Liver (tissue), 3 donors: Measurements from ENCODE around the gene C3orf20.

Experiments used
- ATF3 ChIP-seq: IDR thresholded peaks from 2 replicates; pipeline ENCODE4 v1.6.1; 2016; ENCODE audit warnings: antibody characterized with exemption
- CTCF ChIP-seq: fragments of 150-350 bp; IDR thresholded peaks from 2 replicates; pipeline ENCODE4 v1.5.1; 2017; ENCODE audit warnings: improper control_type of control experiment, low read depth, low read length; ENCODE audit not compliant: missing input control
- FOXA1 ChIP-seq: IDR thresholded peaks from 2 replicates; pipeline ENCODE4 v1.6.1; 2016; ENCODE audit warnings: antibody characterized with exemption
- GABPA ChIP-seq, 2 donors: IDR thresholded peaks in 1 of 2; conservative IDR thresholded peaks in 1 of 2; 2 replicates each; pipeline ENCODE4 v1.6.1; 2016; ENCODE audit warnings: antibody characterized with exemption in 2 of 2, mild to moderate bottlenecking in 1 of 2, moderate library complexity in 1 of 2
- HNF4A ChIP-seq, 2 donors: conservative IDR thresholded peaks; 2 replicates each; pipeline ENCODE4 v1.6.1; 2016; ENCODE audit warnings: antibody characterized with exemption in 2 of 2, mild to moderate bottlenecking in 2 of 2
- HNF4G ChIP-seq: IDR thresholded peaks from 2 replicates; pipeline ENCODE4 v1.6.1; 2016; ENCODE audit warnings: antibody characterized with exemption
- JUND ChIP-seq, 2 donors: IDR thresholded peaks; 2 replicates each; pipeline ENCODE4 v1.6.1; 2016; ENCODE audit warnings: antibody characterized with exemption in 2 of 2
- MAX ChIP-seq: IDR thresholded peaks from 2 replicates; pipeline ENCODE4 v1.6.1; 2016; ENCODE audit warnings: antibody characterized with exemption
- RAD21 ChIP-seq, 2 donors: IDR thresholded peaks; 2 replicates each; pipeline ENCODE4 v1.6.1; 2016; ENCODE audit warnings: antibody characterized with exemption in 2 of 2, mild to moderate bottlenecking in 2 of 2
- REST ChIP-seq: IDR thresholded peaks from 2 replicates; pipeline ENCODE4 v1.6.1; 2016; ENCODE audit warnings: antibody characterized with exemption, mild to moderate bottlenecking
- SP1 ChIP-seq: IDR thresholded peaks from 2 replicates; pipeline ENCODE4 v1.6.1; 2018; ENCODE audit warnings: antibody characterized with exemption, mild to moderate bottlenecking
- TAF1 ChIP-seq: conservative IDR thresholded peaks from 2 replicates; pipeline ENCODE4 v1.6.1; 2016; ENCODE audit warnings: antibody characterized with exemption, mild to moderate bottlenecking
- YY1 ChIP-seq: IDR thresholded peaks from 2 replicates; pipeline ENCODE4 v1.6.1; 2016; ENCODE audit warnings: antibody characterized with exemption, mild to moderate bottlenecking
- ZBTB33 ChIP-seq: IDR thresholded peaks from 2 replicates; pipeline ENCODE4 v1.6.1; 2016; ENCODE audit warnings: antibody characterized with exemption
- donor health status: healthy.
- donor health status: healthy.

- TF ChIP-seq ATF3 (no peak), GABPA (IDR thresholded peaks at IDR 0.05 in 1 of 2, conservative IDR thresholded peaks at IDR 0.05 in 1 of 2) (no peak), CTCF (no peak), REST (no peak), ZBTB33 (no peak), HNF4G (no peak), TAF1 (no peak), FOXA1 (no peak), JUND (IDR thresholded peaks at IDR 0.05) (no peak), MAX (no peak), SP1 (no peak), RAD21 (IDR thresholded peaks at IDR 0.05) (no peak), YY1 (no peak), HNF4A (conservative IDR thresholded peaks at IDR 0.05) (no peak)
These were observed 110.5 kb downstream of the C3orf20 start for GRCh38 chr3:14785207-14786155.
